Peyer's patch (tissue), 4 donors: ENCODE data around the gene SON. TPM values are rescaled to one million over a fixed set of nuclear protein-coding genes. Genes with fewer than 3 reads are reported as not detected.

Source experiments
- DNase-seq, 3 donors: peaks; one replicate each; pipeline ENCODE4 v3.0.0-alpha.2; 2017 to 2019
- H3K27ac ChIP-seq, 4 donors: fragments of 200-600 bp; sonication (generic); one replicate each; pipeline ENCODE4 v1.5.1; 2016 to 2019
- H3K27me3 ChIP-seq, 2 donors: fragments of 200-600 bp; sonication (generic); one replicate each; pipeline ENCODE4 v1.5.1; 2019
- H3K36me3 ChIP-seq, 3 donors: fragments of 200-600 bp; sonication (generic); one replicate each; pipeline ENCODE4 v1.5.1; 2016 to 2019
- H3K4me1 ChIP-seq, 4 donors: fragments of 200-600 bp; sonication (generic); one replicate each; pipeline ENCODE4 v1.5.1; 2016 to 2019
- H3K4me3 ChIP-seq, 4 donors: fragments of 200-600 bp; sonication (generic); 1 replicate in 3 of 4; 2 replicates in 1 of 4; pipeline ENCODE4 v1.5.1; 2016 to 2019; ENCODE audit warnings: mild to moderate bottlenecking in 1 of 4
- H3K9me3 ChIP-seq, 4 donors: fragments of 200-600 bp; sonication (generic); one replicate each; pipeline ENCODE4 v1.5.1; 2016 to 2019; ENCODE audit warnings: mild to moderate bottlenecking in 1 of 4
- POLR2A ChIP-seq, 2 donors: fragments of 450-650 bp; IDR thresholded peaks; one replicate each; pipeline ENCODE4 v1.5.1; 2017; ENCODE audit warnings: antibody characterized with exemption in 2 of 2, mild to moderate bottlenecking in 2 of 2, moderate library complexity in 2 of 2
- total RNA-seq, 4 donors: library from RNA; depleted of rRNA; stranded (reverse); fragments of >200 nt; gene quantifications; one replicate each; pipeline ENCODE4 v1.1.0, GENCODE V29; 2016
- TF ChIP-seq, protein P1 (sequence below), 6 experiments: fragments of 450-650 bp in 4 of 6; fragments of 200-600 bp in 2 of 6; sonication (generic) in 1 of 6; IDR thresholded peaks; one replicate each; pipeline ENCODE4 v1.5.1; 2017 to 2019; ENCODE audit warnings: antibody characterized with exemption in 6 of 6, mild to moderate bottlenecking in 3 of 6, moderate library complexity in 1 of 6

SON gene
- total RNA-seq, 4 donors from 2014 or later: 285 to 1,432 (median 485) TPM

GRCh38 chr21:33541105-33541711 is 1.6 kb upstream of the SON start:
- Histone ChIP-seq H3K4me3 (peak overlapping the region; percentile 71 to 85 (median 78)), H3K27ac (peak overlapping the region; percentile 87 to 100 (median 98)), H3K4me1 (peaks cover 0 to 23% (median 9%) of the 10 kb centered on the region in 4 donors), H3K9me3 (no peaks in the 10 kb centered on the region), H3K27me3 (no peaks in the 10 kb centered on the region), H3K36me3 (peaks cover 0 to 29% (median 0%) of the 10 kb centered on the region in 3 donors)
- DNase-seq: peak in 1 of 3 donors; percentile 50
- TF ChIP-seq, protein P1, sequence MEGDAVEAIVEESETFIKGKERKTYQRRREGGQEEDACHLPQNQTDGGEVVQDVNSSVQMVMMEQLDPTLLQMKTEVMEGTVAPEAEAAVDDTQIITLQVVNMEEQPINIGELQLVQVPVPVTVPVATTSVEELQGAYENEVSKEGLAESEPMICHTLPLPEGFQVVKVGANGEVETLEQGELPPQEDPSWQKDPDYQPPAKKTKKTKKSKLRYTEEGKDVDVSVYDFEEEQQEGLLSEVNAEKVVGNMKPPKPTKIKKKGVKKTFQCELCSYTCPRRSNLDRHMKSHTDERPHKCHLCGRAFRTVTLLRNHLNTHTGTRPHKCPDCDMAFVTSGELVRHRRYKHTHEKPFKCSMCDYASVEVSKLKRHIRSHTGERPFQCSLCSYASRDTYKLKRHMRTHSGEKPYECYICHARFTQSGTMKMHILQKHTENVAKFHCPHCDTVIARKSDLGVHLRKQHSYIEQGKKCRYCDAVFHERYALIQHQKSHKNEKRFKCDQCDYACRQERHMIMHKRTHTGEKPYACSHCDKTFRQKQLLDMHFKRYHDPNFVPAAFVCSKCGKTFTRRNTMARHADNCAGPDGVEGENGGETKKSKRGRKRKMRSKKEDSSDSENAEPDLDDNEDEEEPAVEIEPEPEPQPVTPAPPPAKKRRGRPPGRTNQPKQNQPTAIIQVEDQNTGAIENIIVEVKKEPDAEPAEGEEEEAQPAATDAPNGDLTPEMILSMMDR (IDR thresholded peaks at IDR 0.05): no peak
- no peak for TF ChIP-seq POLR2A (IDR thresholded peaks at IDR 0.05)

DNA sequence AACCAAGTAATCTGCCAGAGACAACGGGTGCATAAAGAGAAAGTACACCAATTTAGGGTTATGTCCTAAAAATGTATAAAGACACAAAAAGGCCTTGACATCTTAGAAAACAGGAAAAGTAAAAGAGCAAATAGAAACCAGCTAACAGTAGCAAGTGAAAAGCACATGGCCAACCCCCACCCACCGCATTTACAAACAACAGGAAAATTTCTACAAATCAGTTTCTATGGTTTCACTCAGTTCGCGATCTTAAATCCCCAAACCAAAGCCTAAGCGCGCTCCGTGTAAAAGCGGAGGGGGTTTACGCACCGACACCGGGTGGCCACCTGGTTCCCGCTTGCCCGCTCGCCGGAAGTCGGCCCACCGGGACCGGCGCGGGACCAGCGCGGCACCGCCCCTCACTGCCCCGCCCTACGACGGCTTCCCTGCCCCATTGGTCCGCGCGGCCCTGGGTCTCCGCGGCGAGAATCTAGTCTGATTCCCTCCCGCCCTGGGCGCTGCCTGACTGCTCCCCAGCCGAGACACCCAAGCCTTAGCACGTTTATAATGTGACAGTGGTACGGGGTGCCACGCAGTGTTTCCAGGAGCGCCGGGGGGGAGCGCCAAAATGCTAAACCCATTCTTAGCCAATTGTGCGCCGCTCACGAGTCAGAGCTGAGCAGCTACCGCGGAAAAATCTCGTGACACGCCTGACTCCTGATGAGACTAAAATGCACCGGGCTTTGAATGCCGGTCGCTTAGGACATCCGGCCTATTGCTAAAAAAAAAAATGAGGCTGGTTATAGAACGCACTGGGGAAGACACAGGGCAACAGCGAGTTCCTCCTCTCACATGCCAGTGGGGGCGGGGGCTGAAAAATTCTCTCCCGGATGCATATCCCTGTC is 840 bp upstream of the SON start, which contains the start of gene GART:
TSS of gene GART (minus strand) at position 362 of the 884 bp plus-strand sequence. CDS start 2,802 bp downstream, outside the sequence.
- Histone ChIP-seq H3K9me3 (no peaks in the 10 kb centered on the region), H3K27ac (peak within 1 kb of the TSS; percentile 87 to 100 (median 98)), H3K4me3 (peak within 1 kb of the TSS; percentile 71 to 85 (median 78)), H3K36me3 (peaks cover 0 to 29% (median 0%) of the 10 kb centered on the region in 3 donors), H3K4me1 (peaks cover 0 to 31% (median 9%) of the 10 kb centered on the region in 4 donors), H3K27me3 (no peaks in the 10 kb centered on the region)
- DNase-seq: peak; percentile 82 to 92 (median 91)
- peak; percentile 52 to 70 for TF ChIP-seq POLR2A (IDR thresholded peaks at IDR 0.05)
- TF ChIP-seq, protein P1 (IDR thresholded peaks at IDR 0.05): peak in 1 of 6 experiments; percentile 5

GRCh38 chr21:33543505-33544129 is 779 bp downstream of the SON start:
- H3K27ac ChIP-seq: peak overlapping the region; percentile 87 to 100 (median 98)
- H3K4me3 ChIP-seq: peak overlapping the region; percentile 71 to 85 (median 78)
- TF ChIP-seq POLR2A (IDR thresholded peaks at IDR 0.05): no peak
- TF ChIP-seq, protein P1 (IDR thresholded peaks at IDR 0.05): no peak
- peaks cover 0 to 28% (median 0%) of the 10 kb centered on the region in 3 donors for H3K36me3 ChIP-seq
- peak in 2 of 3 donors; percentile 46 to 82 for DNase-seq
- no peaks in the 10 kb centered on the region for H3K27me3 ChIP-seq
- H3K9me3 ChIP-seq: no peaks in the 10 kb centered on the region
- H3K4me1 ChIP-seq: peaks cover 0 to 32% (median 9%) of the 10 kb centered on the region in 4 donors

DNA sequence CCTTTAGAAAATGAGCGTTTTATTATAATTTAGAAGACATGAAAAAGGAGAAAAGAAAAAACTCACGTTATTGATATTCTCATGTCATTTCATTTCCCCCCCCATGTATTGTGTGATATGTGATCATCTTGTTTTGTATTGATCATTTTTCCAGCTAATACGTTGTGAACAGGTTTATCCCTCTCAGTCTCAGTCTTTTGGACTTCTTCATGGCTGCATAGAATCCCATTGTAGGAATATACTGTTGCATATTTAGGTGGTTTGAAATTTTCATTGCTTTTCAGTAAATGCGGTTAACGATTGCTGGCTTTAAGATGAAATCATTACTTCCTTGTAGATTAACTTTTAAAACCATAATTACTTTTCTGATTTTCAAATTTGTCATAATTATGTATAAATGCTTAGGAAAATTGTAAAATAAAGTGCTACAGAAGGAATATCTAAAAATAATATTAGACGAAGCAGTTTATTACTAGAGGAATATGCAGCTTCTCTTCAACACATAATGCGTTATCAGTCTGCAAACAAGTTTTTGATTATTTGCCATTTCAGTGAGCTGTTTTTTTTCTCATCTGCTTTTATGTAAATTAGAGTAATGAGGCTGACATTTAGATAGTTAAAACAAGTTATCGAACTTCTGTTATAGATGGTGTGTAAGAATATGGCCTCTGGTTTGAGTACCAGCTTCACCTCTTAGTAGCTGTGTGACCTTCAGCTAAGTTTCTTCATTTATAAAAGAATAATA is 1.8 kb downstream of the SON start:
- H3K36me3 ChIP-seq: peaks cover 0 to 33% (median 0%) of the 10 kb centered on the region in 3 donors
- no peaks in the 10 kb centered on the region for H3K27me3 ChIP-seq
- no peaks in the 10 kb centered on the region for H3K9me3 ChIP-seq
- H3K4me1 ChIP-seq: peaks cover 0 to 32% (median 9%) of the 10 kb centered on the region in 4 donors
- H3K27ac ChIP-seq: peak overlapping the region in 1 of 4 donors; percentile 87
- peak overlapping the region; percentile 71 to 85 (median 78) for H3K4me3 ChIP-seq
- no peak for DNase-seq
- TF ChIP-seq, protein P1 (IDR thresholded peaks at IDR 0.05): no peak
- no peak for TF ChIP-seq POLR2A (IDR thresholded peaks at IDR 0.05)
